ENCODE measurements around the gene PHF2. TPM values are rescaled to one million over a fixed set of nuclear protein-coding genes. Genes with fewer than 3 reads are reported as not detected.

The PHF2 gene
- total and polyA plus RNA-seq, 9 of the 15 experiments (the other 6 are each of a cell fraction or from before 2014, with no cell fraction given): 0.37 to 14.4 (median 8.1) TPM

GRCh38 chr9:93624977-93625376 lies 48.6 kb downstream of the PHF2 start:
- peaks cover 4% of the 10 kb centered on the region for H3K9me1 ChIP-seq (ENCODE audit: control insufficient read depth, insufficient read depth, low read length)

GRCh38 chr9:93629920-93630319 lies 53.5 kb downstream of the PHF2 start:
- H3K4me2 ChIP-seq (ENCODE audit: insufficient read depth, low read length): no peak overlapping the region
- peaks cover 4% of the 10 kb centered on the region for H3K9me1 ChIP-seq (ENCODE audit: control insufficient read depth, insufficient read depth, low read length)
- 89% methylated on average over 8 of the region's 11 CpGs for WGBS (ENCODE audit: insufficient coverage, low coverage, missing lambda C conversion rate)
- no peak for ATAC-seq
- BruUV-seq (replicated peaks): no TSS peak
- H3K4me3 ChIP-seq: no peak overlapping the region
- H3K27me3 ChIP-seq (ENCODE audit: control insufficient read depth in 2 of 2, insufficient read depth in 2 of 2, low read length in 2 of 2): no peaks in the 10 kb centered on the region
- no peak for DNase-seq (ENCODE audit: extremely low read depth in 1 of 4, low spot score in 3 of 4)
- H3K79me2 ChIP-seq (ENCODE audit: control insufficient read depth, insufficient read depth, low read length): peaks cover 5% of the 10 kb centered on the region; the same call in 1 of the 3 replicates
- TF ChIP-seq ZNF324 (CRISPR knock-in tag; IDR thresholded peaks at IDR 0.05) (no peak), ZNF512 (tag; IDR thresholded peaks at IDR 0.05) (no peak), USF2 (CRISPR knock-in tag; IDR thresholded peaks at IDR 0.05) (no peak), HINFP (tag; conservative IDR thresholded peaks at IDR 0.05; ENCODE audit: low read depth) (no peak), POLR3G (IDR thresholded peaks at IDR 0.05; ENCODE audit: extremely low read depth, insufficient read length, insufficient replicate concordance) (no peak), ZNF766 (CRISPR knock-in tag; conservative IDR thresholded peaks at IDR 0.05) (no peak), NR0B1 (IDR thresholded peaks at IDR 0.05; ENCODE audit: partially characterized antibody) (no peak), SMARCC2 (IDR thresholded peaks at IDR 0.05; ENCODE audit: low read depth) (no peak)
- no peaks in the 10 kb centered on the region; the same call in 2 of the 3 replicates for H3K36me3 ChIP-seq (ENCODE audit: control insufficient read depth, insufficient read depth, low read length)
- no peak overlapping the region for H3K27ac ChIP-seq (ENCODE audit: extremely low read depth, low read depth, low read length)
- FAIRE-seq: no peak
- no peaks in the 10 kb centered on the region for H4K20me1 ChIP-seq (replicated peaks; ENCODE audit: control insufficient read depth, insufficient read depth, low read length)
- ChIA-PET CTCF (ENCODE audit: low intra/inter-chr PET ratio) (no interaction called here), POLR2A (interaction anchor here (0.6 to 1.5 kb wide), 2 partner anchors 8 to 18 kb away, joined by 3 read pairs; no protein-coding TSS in a partner anchor)
- peaks cover 0 to 5% of the 10 kb centered on the region in 2 experiments; a peak in 1 of 5 replicates for H3K4me1 ChIP-seq (replicated peaks in 1 of 2; ENCODE audit: control insufficient read depth in 2 of 2, insufficient read depth in 2 of 2, low read length in 2 of 2)
- intact Hi-C loops (cut with micrococcal nuclease): no loop called here
- H3K9me3 ChIP-seq (replicated peaks; ENCODE audit: control insufficient read depth, insufficient read depth, low read depth, low read length): no peaks in the 10 kb centered on the region
- in situ Hi-C loops (cut with MboI): no loop called here
- no peak overlapping the region; a peak in 1 of 4 replicates for H3K9ac ChIP-seq (ENCODE audit: insufficient read depth in 1 of 2, low read depth in 2 of 2, low read length in 2 of 2)
- no peak overlapping the region for H2AFZ ChIP-seq (ENCODE audit: low read depth, low read length)

More at GRCh38 chr9:93624977-93625376, 48.6 kb downstream of the PHF2 start:
- intact Hi-C loops (cut with micrococcal nuclease): no loop called here
- no peak overlapping the region for H3K9ac ChIP-seq (ENCODE audit: insufficient read depth in 1 of 2, low read depth in 2 of 2, low read length in 2 of 2)
- H3K4me3 ChIP-seq: no peak overlapping the region
- H3K79me2 ChIP-seq (ENCODE audit: control insufficient read depth, insufficient read depth, low read length): peaks cover 10% of the 10 kb centered on the region; the same call in 2 of the 3 replicates
- no peaks in the 10 kb centered on the region for H3K27me3 ChIP-seq (ENCODE audit: control insufficient read depth in 2 of 2, insufficient read depth in 2 of 2, low read length in 2 of 2)
- H2AFZ ChIP-seq (ENCODE audit: low read depth, low read length): no peak overlapping the region
- FAIRE-seq (no peak), DNase-seq (ENCODE audit: extremely low read depth in 1 of 4, low spot score in 3 of 4) (no peak), ATAC-seq (no peak)
- H3K4me2 ChIP-seq (ENCODE audit: insufficient read depth, low read length): no peak overlapping the region
- no TSS peak for BruUV-seq (replicated peaks)
- ChIA-PET POLR2A (no interaction called here), CTCF (ENCODE audit: low intra/inter-chr PET ratio) (no interaction called here)
- H3K4me1 ChIP-seq (replicated peaks in 1 of 2; ENCODE audit: control insufficient read depth in 2 of 2, insufficient read depth in 2 of 2, low read length in 2 of 2): peaks cover 3 to 12% of the 10 kb centered on the region in 2 experiments; a peak in 3 of 5 replicates
- no peaks in the 10 kb centered on the region for H3K9me3 ChIP-seq (replicated peaks; ENCODE audit: control insufficient read depth, insufficient read depth, low read depth, low read length)
- no peaks in the 10 kb centered on the region for H3K36me3 ChIP-seq (ENCODE audit: control insufficient read depth, insufficient read depth, low read length)
- TF ChIP-seq ZNF696 (CRISPR knock-in tag; conservative IDR thresholded peaks at IDR 0.05) (no peak), CBX8 (IDR thresholded peaks at IDR 0.05; ENCODE audit: borderline replicate concordance, extremely low read depth, low read depth, low read length, poor library complexity, severe bottlenecking) (no peak), STAG1 (CRISPR knock-in tag; IDR thresholded peaks at IDR 0.05; ENCODE audit: borderline replicate concordance) (no peak), ZNF589 (CRISPR knock-in tag; IDR thresholded peaks at IDR 0.05; ENCODE audit: low read depth) (no peak), ASH1L (IDR thresholded peaks at IDR 0.05; ENCODE audit: borderline replicate concordance, low read depth, partially characterized antibody) (no peak)
- no peaks in the 10 kb centered on the region; the same call in 1 of the 2 replicates for H4K20me1 ChIP-seq (replicated peaks; ENCODE audit: control insufficient read depth, insufficient read depth, low read length)
- no peak overlapping the region for H3K27ac ChIP-seq (ENCODE audit: extremely low read depth, low read depth, low read length)
- in situ Hi-C loops (cut with MboI): no loop called here
